Fibroblast of lung (primary cell): ENCODE data around the gene KCP. TPM values are rescaled to one million over a fixed set of nuclear protein-coding genes. Genes with fewer than 3 reads are reported as not detected.
A peak's percentile ranks its signal among the peaks of the same experiment; 100 is the strongest.

Experiments
- DNase-seq, 2 donors: peaks; one replicate each; pipeline versions ENCODE4 v3.0.0 to v3.0.0-alpha.2; 2010; ENCODE audit warnings: low read depth in 2 of 2
- H2AFZ ChIP-seq: 2 replicates; pipeline ENCODE4 v1.5.1; 2012; ENCODE audit warnings: low read length, control low read depth, inconsistent platforms
- H3K27ac ChIP-seq: 2 replicates; pipeline ENCODE4 v1.5.1; 2011; ENCODE audit warnings: low read length, control low read depth; ENCODE audit not compliant: insufficient read depth
- H3K27me3 ChIP-seq: 2 replicates; pipeline ENCODE4 v1.5.1; 2011; ENCODE audit warnings: mild to moderate bottlenecking, low read length; ENCODE audit not compliant: control insufficient read depth, insufficient read depth
- H3K36me3 ChIP-seq: 2 replicates; pipeline ENCODE4 v1.5.1; 2011; ENCODE audit warnings: low read length; ENCODE audit not compliant: control insufficient read depth, insufficient read depth
- H3K4me1 ChIP-seq: 2 replicates; pipeline ENCODE4 v1.5.1; 2011; ENCODE audit warnings: low read length; ENCODE audit not compliant: control insufficient read depth, insufficient read depth; ENCODE audit errors: extremely low read depth
- H3K4me2 ChIP-seq: 2 replicates; pipeline ENCODE4 v1.5.1; 2011; ENCODE audit warnings: low read length, control low read depth; ENCODE audit not compliant: insufficient read depth; ENCODE audit errors: extremely low read depth
- H3K4me3 ChIP-seq, 4 experiments: fragments of 200-600 bp in 1 of 4; sonication (generic) in 1 of 4; replicated peaks in 1 of 4; 2 replicates each; pipeline ENCODE4 v1.5.1; 2011 to 2016; ENCODE audit warnings: low read length in 4 of 4, low read depth in 3 of 4, mild to moderate bottlenecking in 3 of 4, control low read depth in 2 of 4, inconsistent platforms in 1 of 4, mixed read lengths in 1 of 4; ENCODE audit not compliant: insufficient read depth in 1 of 4; ENCODE audit errors: control extremely low read depth in 1 of 4
- H3K79me2 ChIP-seq: 2 replicates; pipeline ENCODE4 v1.5.1; 2012; ENCODE audit warnings: mild to moderate bottlenecking, low read length, inconsistent platforms; ENCODE audit not compliant: control insufficient read depth, insufficient read depth
- H3K9ac ChIP-seq: 2 replicates; pipeline ENCODE4 v1.5.1; 2011; ENCODE audit warnings: mild to moderate bottlenecking, low read length, control low read depth; ENCODE audit not compliant: insufficient read depth
- H3K9me3 ChIP-seq: 2 replicates; pipeline ENCODE4 v1.5.1; 2012; ENCODE audit warnings: low read depth, low read length; ENCODE audit not compliant: control insufficient read depth, insufficient read depth
- H4K20me1 ChIP-seq: 2 replicates; pipeline ENCODE4 v1.5.1; 2011; ENCODE audit warnings: low read length; ENCODE audit not compliant: control insufficient read depth, insufficient read depth; ENCODE audit errors: extremely low read depth
- EZH2 ChIP-seq: IDR thresholded peaks from 2 replicates; pipeline ENCODE4 v1.5.1; 2012; ENCODE audit warnings: low read length, control low read depth, mild to moderate bottlenecking; ENCODE audit errors: missing control alignments
- polyA plus RNA-seq, 2 donors: library from polyadenylated mRNA; depleted of rRNA in 1 of 2; stranded (reverse) in 1 of 2; unstranded in 1 of 2; fragments of >200 nt; gene quantifications; 2 replicates each; pipeline ENCODE4 v1.2.1, GENCODE V29; 2011 to 2012; ENCODE audit warnings: missing spikeins in 1 of 2
- total RNA-seq: library from RNA; depleted of rRNA; stranded (reverse); fragments of >200 nt; gene quantifications from 2 replicates; pipeline ENCODE4 v1.2.1, GENCODE V29; 2014
- TF ChIP-seq, protein P1 (sequence below), 2 donors: IDR thresholded peaks in 1 of 2; conservative IDR thresholded peaks in 1 of 2; 1 replicate in 1 of 2; 2 replicates in 1 of 2; pipeline ENCODE4 v1.5.1; 2011 to 2012; ENCODE audit warnings: low read length in 2 of 2, control low read depth in 1 of 2, inconsistent platforms in 1 of 2, low read depth in 1 of 2, mild to moderate bottlenecking in 1 of 2

KCP gene
- total and polyA plus RNA-seq, 2 donors (not counting 1 experiment from before 2014, with no cell fraction given) = 0.08 to 0.50 TPM

GRCh38 chr7:128833148-128833945 is 77.2 kb downstream of the KCP start:
- Histone ChIP-seq H3K27ac (peak overlapping the region; percentile 85), H3K36me3 (peaks cover 30% of the 10 kb centered on the region), H3K9ac (peak overlapping the region; percentile 63), H2AFZ (no peak overlapping the region), H3K4me3 (peak overlapping the region; percentile 82 to 96 (median 94)), H3K4me2 (peak overlapping the region; percentile 91), H3K27me3 (no peaks in the 10 kb centered on the region), H3K9me3 (no peaks in the 10 kb centered on the region), H4K20me1 (no peaks in the 10 kb centered on the region), H3K4me1 (peaks cover 21% of the 10 kb centered on the region), H3K79me2 (peaks cover 53% of the 10 kb centered on the region)
- no peak for TF ChIP-seq EZH2
- TF ChIP-seq, protein P1, sequence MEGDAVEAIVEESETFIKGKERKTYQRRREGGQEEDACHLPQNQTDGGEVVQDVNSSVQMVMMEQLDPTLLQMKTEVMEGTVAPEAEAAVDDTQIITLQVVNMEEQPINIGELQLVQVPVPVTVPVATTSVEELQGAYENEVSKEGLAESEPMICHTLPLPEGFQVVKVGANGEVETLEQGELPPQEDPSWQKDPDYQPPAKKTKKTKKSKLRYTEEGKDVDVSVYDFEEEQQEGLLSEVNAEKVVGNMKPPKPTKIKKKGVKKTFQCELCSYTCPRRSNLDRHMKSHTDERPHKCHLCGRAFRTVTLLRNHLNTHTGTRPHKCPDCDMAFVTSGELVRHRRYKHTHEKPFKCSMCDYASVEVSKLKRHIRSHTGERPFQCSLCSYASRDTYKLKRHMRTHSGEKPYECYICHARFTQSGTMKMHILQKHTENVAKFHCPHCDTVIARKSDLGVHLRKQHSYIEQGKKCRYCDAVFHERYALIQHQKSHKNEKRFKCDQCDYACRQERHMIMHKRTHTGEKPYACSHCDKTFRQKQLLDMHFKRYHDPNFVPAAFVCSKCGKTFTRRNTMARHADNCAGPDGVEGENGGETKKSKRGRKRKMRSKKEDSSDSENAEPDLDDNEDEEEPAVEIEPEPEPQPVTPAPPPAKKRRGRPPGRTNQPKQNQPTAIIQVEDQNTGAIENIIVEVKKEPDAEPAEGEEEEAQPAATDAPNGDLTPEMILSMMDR (conservative IDR thresholded peaks at IDR 0.05 in 1 of 2, IDR thresholded peaks at IDR 0.05 in 1 of 2; ENCODE audit: low read depth in 1 of 2, low read length in 2 of 2) = no peak
- peak; percentile 91 to 95 for DNase-seq

DNA sequence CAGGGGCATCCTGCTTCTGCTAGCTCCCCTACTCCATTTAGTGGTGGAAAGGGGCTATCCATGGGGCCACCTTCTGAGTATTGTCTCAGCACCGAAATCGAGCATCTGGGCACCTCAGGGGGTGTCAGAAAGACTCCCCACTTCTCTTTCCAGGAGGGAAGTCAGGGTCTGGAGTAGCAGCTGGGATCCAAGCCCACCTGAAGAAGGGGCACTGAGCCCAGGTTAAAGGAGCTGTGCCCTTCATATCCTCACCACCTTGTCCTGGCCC is 77.7 kb downstream of the KCP start:
- TF ChIP-seq, protein P1 (conservative IDR thresholded peaks at IDR 0.05 in 1 of 2, IDR thresholded peaks at IDR 0.05 in 1 of 2; ENCODE audit: low read depth in 1 of 2, low read length in 2 of 2) = no peak
- TF ChIP-seq EZH2 = no peak
- H3K27me3 ChIP-seq = no peaks in the 10 kb centered on the region
- peaks cover 25% of the 10 kb centered on the region for H3K4me1 ChIP-seq
- peak overlapping the region; percentile 91 for H3K4me2 ChIP-seq
- H3K9ac ChIP-seq = peak overlapping the region; percentile 63
- H3K79me2 ChIP-seq = peaks cover 53% of the 10 kb centered on the region
- H3K36me3 ChIP-seq = peaks cover 25% of the 10 kb centered on the region
- no peak for DNase-seq
- H2AFZ ChIP-seq = no peak overlapping the region
- peak overlapping the region; percentile 85 for H3K27ac ChIP-seq
- H4K20me1 ChIP-seq = no peaks in the 10 kb centered on the region
- peak overlapping the region; percentile 82 to 96 (median 94) for H3K4me3 ChIP-seq
- H3K9me3 ChIP-seq = no peaks in the 10 kb centered on the region

GRCh38 chr7:128831994-128832879 is 78.3 kb downstream of the KCP start:
- TF ChIP-seq EZH2 = no peak
- TF ChIP-seq, protein P1 (conservative IDR thresholded peaks at IDR 0.05 in 1 of 2, IDR thresholded peaks at IDR 0.05 in 1 of 2; ENCODE audit: low read depth in 1 of 2, low read length in 2 of 2) = no peak
- peak; percentile 43 to 64 for DNase-seq

More at GRCh38 chr7:128831994-128832879, 78.3 kb downstream of the KCP start:
- H3K27me3 ChIP-seq = no peaks in the 10 kb centered on the region
- peaks cover 20% of the 10 kb centered on the region for H3K36me3 ChIP-seq
- peak overlapping the region; percentile 82 to 96 (median 94) for H3K4me3 ChIP-seq
- peaks cover 29% of the 10 kb centered on the region for H3K4me1 ChIP-seq
- no peak overlapping the region for H2AFZ ChIP-seq
- H3K79me2 ChIP-seq = peaks cover 53% of the 10 kb centered on the region
- H4K20me1 ChIP-seq = no peaks in the 10 kb centered on the region
- H3K9me3 ChIP-seq = no peaks in the 10 kb centered on the region
- H3K4me2 ChIP-seq = peak overlapping the region; percentile 91
- peak overlapping the region; percentile 85 for H3K27ac ChIP-seq
- peak overlapping the region; percentile 85 for H3K9ac ChIP-seq
